ENCODE measurements around the gene CMTM6.

GRCh38 chr3:32545305-32545704 is 42.7 kb upstream of the CMTM6 start:
- no peak for TF ChIP-seq CTCF (conservative IDR thresholded peaks at IDR 0.05)
- no peak for TF ChIP-seq ZFX (IDR thresholded peaks at IDR 0.05)
